ENCODE measurements around the gene LRP1.

Gene LRP1

DNA sequence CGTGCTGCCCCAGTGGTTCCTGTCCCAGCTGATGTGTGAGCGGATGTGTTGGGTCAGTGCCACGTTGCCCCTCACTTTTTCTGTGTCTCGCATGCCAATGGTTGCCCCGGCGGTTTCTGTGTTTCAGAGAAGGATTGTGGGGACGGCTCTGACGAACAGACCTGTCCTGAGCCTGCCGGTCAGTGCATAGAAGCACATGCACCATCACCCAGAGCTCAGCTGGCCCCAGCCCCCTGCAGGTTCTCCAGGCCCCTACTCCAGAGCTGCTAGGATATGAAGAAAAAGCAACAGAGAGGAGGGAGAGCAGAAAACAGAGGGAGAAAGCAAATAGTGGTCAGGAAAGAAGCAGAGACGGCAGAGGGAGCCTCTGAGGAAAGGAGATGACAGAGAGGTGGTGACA, 39.8 kb downstream of the LRP1 start:
- no peak for TF ChIP-seq POLR2AphosphoS5 (IDR thresholded peaks at IDR 0.05; ENCODE audit: low read depth, low read length)
- TF ChIP-seq TAF1 (IDR thresholded peaks at IDR 0.05; ENCODE audit: borderline replicate concordance, insufficient read depth, low read length): no peak
- TF ChIP-seq, protein P1, sequence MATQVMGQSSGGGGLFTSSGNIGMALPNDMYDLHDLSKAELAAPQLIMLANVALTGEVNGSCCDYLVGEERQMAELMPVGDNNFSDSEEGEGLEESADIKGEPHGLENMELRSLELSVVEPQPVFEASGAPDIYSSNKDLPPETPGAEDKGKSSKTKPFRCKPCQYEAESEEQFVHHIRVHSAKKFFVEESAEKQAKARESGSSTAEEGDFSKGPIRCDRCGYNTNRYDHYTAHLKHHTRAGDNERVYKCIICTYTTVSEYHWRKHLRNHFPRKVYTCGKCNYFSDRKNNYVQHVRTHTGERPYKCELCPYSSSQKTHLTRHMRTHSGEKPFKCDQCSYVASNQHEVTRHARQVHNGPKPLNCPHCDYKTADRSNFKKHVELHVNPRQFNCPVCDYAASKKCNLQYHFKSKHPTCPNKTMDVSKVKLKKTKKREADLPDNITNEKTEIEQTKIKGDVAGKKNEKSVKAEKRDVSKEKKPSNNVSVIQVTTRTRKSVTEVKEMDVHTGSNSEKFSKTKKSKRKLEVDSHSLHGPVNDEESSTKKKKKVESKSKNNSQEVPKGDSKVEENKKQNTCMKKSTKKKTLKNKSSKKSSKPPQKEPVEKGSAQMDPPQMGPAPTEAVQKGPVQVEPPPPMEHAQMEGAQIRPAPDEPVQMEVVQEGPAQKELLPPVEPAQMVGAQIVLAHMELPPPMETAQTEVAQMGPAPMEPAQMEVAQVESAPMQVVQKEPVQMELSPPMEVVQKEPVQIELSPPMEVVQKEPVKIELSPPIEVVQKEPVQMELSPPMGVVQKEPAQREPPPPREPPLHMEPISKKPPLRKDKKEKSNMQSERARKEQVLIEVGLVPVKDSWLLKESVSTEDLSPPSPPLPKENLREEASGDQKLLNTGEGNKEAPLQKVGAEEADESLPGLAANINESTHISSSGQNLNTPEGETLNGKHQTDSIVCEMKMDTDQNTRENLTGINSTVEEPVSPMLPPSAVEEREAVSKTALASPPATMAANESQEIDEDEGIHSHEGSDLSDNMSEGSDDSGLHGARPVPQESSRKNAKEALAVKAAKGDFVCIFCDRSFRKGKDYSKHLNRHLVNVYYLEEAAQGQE (IDR thresholded peaks at IDR 0.05; ENCODE audit: insufficient read depth in 1 of 2, low read depth in 2 of 2, low read length in 2 of 2): no peak
- TF ChIP-seq FOXP2 (optimal IDR thresholded peaks at IDR 0.05; ENCODE audit: borderline replicate concordance, extremely low read depth, extremely low read length, insufficient read depth): no peak

DNA sequence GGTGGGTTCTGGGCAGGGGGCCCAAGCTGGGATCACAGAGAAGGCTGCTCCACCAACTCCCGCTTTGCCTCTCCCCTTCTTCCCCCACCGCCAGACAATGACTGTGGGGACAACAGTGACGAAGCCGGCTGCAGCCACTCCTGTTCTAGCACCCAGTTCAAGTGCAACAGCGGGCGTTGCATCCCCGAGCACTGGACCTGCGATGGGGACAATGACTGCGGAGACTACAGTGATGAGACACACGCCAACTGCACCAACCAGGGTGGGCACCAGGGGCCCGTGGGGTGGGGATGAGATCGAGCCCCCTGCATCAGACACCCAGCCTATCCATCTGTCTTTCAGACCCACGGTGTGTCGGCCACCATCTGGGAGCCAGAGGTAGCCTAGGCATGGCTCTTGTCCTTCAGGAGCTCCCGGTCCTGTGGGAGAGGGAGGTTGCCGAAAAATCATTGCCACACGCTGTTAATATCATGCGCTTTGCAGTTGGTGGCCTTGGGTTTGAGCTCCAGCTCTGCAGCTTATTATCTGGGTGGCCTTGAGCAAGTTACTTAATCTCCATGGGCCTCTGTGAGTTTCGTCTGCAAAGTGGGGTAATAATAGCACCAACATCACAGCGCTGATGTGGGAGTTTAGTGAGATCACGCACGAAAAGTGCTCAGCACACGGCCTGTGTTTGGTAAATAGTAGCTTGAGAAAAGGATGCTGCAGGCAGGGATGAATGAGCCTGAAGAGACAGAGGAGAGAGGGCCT, 40.9 kb downstream of the LRP1 start:
- TF ChIP-seq, protein P1 (IDR thresholded peaks at IDR 0.05; ENCODE audit: insufficient read depth in 1 of 2, low read depth in 2 of 2, low read length in 2 of 2): no peak
- no peak for TF ChIP-seq FOXP2 (optimal IDR thresholded peaks at IDR 0.05; ENCODE audit: borderline replicate concordance, extremely low read depth, extremely low read length, insufficient read depth)
- no peak for TF ChIP-seq SIN3A (IDR thresholded peaks at IDR 0.05; ENCODE audit: borderline replicate concordance, insufficient read depth, low read length)
- TF ChIP-seq POLR2AphosphoS5 (IDR thresholded peaks at IDR 0.05; ENCODE audit: low read depth, low read length): no peak
- no peak for TF ChIP-seq TAF1 (IDR thresholded peaks at IDR 0.05; ENCODE audit: borderline replicate concordance, insufficient read depth, low read length)

DNA sequence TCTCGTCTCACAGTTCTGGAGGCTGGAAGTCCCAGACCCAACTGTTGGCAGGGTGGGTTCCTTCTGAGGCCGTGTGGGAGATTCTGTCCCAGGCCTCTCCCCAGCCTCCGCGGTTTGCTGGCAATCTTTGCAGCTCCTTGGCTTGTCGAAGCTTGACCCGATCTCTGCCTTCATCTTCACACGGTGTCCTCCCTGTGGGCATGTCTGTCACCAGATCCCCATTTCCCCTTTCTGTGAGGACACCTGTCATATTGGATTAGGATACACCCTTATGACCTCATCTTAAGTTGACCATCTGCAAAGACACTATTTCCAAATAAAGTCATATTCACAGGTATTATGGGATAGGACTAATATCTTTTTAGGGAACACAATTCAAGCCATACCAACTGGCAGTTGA, 41.7 kb downstream of the LRP1 start:
- TF ChIP-seq, protein P1 (IDR thresholded peaks at IDR 0.05; ENCODE audit: insufficient read depth in 1 of 2, low read depth in 2 of 2, low read length in 2 of 2): no peak
- TF ChIP-seq TAF1 (IDR thresholded peaks at IDR 0.05; ENCODE audit: borderline replicate concordance, insufficient read depth, low read length) (no peak), SIN3A (IDR thresholded peaks at IDR 0.05; ENCODE audit: borderline replicate concordance, insufficient read depth, low read length) (no peak)

DNA sequence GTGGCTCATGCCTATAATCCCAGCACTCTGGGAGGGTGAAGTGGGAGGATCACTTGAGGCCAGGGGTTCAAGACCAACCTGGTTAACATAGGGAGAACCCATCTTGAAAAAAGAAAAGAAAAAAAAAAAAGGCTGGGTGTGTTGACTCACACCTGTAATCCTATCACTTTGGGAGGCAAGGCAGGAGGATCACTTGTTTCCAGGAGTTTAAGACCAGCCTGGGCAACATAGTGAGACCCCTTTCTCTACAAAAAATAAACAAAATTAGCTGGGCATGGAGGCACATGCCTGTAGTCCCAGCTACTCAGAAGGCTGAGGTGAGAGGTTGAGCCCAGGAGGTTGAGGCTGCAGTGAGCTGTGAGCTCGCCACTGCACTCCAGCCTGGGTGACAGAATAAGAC, 42.1 kb downstream of the LRP1 start:
- TF ChIP-seq SIN3A (IDR thresholded peaks at IDR 0.05; ENCODE audit: borderline replicate concordance, insufficient read depth, low read length) (no peak), POLR2AphosphoS5 (IDR thresholded peaks at IDR 0.05; ENCODE audit: low read depth, low read length) (no peak), FOXP2 (optimal IDR thresholded peaks at IDR 0.05; ENCODE audit: borderline replicate concordance, extremely low read depth, extremely low read length, insufficient read depth) (no peak)

DNA sequence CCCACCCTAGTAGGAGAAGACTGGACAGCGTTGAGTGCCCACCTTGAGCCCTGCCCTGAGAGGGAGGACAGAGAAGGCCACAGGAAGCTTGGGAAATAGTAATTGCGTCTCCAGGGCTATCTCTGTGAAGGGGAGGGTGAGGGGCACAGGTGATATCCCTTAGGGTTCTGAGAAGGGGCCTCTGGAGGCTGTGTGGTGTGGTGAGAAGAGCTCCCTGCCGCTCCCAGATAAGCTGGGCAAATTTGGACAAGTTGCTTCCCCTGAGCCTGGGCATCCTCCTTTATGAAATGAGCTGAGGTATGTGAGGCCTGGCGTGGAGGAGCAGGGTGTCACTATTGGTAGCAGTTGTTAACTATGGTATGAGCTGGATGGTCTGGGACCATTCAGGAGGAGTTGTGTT, 42.6 kb downstream of the LRP1 start:
- TF ChIP-seq POLR2AphosphoS5 (IDR thresholded peaks at IDR 0.05; ENCODE audit: low read depth, low read length): no peak
- no peak for TF ChIP-seq TAF1 (IDR thresholded peaks at IDR 0.05; ENCODE audit: borderline replicate concordance, insufficient read depth, low read length)
- no peak for TF ChIP-seq SIN3A (IDR thresholded peaks at IDR 0.05; ENCODE audit: borderline replicate concordance, insufficient read depth, low read length)
- no peak for TF ChIP-seq FOXP2 (optimal IDR thresholded peaks at IDR 0.05; ENCODE audit: borderline replicate concordance, extremely low read depth, extremely low read length, insufficient read depth)
- TF ChIP-seq, protein P1 (IDR thresholded peaks at IDR 0.05; ENCODE audit: insufficient read depth in 1 of 2, low read depth in 2 of 2, low read length in 2 of 2): no peak

Data from PFSK-1 (cell line).